ENCODE results near the gene RHOBTB3. TPM values are rescaled to one million over a fixed set of nuclear protein-coding genes. Genes with fewer than 3 reads are reported as not detected.

The RHOBTB3 gene
- total and polyA plus RNA-seq, 4 donors, result 10.5 to 59.8 (median 39.8) TPM

- 96% methylated on average over 7 of the region's 7 CpGs for WGBS
- DNase-seq (ENCODE audit: low spot score), result no peak
- no peaks in the 10 kb centered on the region for H3K27me3 ChIP-seq (ENCODE audit: control insufficient read depth in 4 of 4, insufficient read depth in 4 of 4, low read length in 3 of 4)
- TF ChIP-seq GABPA (IDR thresholded peaks at IDR 0.05 in 1 of 2, conservative IDR thresholded peaks at IDR 0.05 in 1 of 2) (no peak), RAD21 (IDR thresholded peaks at IDR 0.05) (no peak), ATF3 (IDR thresholded peaks at IDR 0.05) (no peak), TAF1 (conservative IDR thresholded peaks at IDR 0.05) (no peak), FOXA2 (IDR thresholded peaks at IDR 0.05) (no peak), NR2F2 (IDR thresholded peaks at IDR 0.05) (no peak), SP1 (IDR thresholded peaks at IDR 0.05) (no peak), JUND (IDR thresholded peaks at IDR 0.05) (no peak)
- TF ChIP-seq, protein P1, sequence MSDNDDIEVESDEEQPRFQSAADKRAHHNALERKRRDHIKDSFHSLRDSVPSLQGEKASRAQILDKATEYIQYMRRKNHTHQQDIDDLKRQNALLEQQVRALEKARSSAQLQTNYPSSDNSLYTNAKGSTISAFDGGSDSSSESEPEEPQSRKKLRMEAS (IDR thresholded peaks at IDR 0.05), result no peak
- TF ChIP-seq, protein P2, sequence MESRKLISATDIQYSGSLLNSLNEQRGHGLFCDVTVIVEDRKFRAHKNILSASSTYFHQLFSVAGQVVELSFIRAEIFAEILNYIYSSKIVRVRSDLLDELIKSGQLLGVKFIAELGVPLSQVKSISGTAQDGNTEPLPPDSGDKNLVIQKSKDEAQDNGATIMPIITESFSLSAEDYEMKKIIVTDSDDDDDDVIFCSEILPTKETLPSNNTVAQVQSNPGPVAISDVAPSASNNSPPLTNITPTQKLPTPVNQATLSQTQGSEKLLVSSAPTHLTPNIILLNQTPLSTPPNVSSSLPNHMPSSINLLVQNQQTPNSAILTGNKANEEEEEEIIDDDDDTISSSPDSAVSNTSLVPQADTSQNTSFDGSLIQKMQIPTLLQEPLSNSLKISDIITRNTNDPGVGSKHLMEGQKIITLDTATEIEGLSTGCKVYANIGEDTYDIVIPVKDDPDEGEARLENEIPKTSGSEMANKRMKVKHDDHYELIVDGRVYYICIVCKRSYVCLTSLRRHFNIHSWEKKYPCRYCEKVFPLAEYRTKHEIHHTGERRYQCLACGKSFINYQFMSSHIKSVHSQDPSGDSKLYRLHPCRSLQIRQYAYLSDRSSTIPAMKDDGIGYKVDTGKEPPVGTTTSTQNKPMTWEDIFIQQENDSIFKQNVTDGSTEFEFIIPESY (IDR thresholded peaks at IDR 0.05), result no peak
- TF ChIP-seq, protein P3, sequence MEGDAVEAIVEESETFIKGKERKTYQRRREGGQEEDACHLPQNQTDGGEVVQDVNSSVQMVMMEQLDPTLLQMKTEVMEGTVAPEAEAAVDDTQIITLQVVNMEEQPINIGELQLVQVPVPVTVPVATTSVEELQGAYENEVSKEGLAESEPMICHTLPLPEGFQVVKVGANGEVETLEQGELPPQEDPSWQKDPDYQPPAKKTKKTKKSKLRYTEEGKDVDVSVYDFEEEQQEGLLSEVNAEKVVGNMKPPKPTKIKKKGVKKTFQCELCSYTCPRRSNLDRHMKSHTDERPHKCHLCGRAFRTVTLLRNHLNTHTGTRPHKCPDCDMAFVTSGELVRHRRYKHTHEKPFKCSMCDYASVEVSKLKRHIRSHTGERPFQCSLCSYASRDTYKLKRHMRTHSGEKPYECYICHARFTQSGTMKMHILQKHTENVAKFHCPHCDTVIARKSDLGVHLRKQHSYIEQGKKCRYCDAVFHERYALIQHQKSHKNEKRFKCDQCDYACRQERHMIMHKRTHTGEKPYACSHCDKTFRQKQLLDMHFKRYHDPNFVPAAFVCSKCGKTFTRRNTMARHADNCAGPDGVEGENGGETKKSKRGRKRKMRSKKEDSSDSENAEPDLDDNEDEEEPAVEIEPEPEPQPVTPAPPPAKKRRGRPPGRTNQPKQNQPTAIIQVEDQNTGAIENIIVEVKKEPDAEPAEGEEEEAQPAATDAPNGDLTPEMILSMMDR (IDR thresholded peaks at IDR 0.05; ENCODE audit: low read depth, low read length, missing input control), result no peak
- TF ChIP-seq, protein P4, sequence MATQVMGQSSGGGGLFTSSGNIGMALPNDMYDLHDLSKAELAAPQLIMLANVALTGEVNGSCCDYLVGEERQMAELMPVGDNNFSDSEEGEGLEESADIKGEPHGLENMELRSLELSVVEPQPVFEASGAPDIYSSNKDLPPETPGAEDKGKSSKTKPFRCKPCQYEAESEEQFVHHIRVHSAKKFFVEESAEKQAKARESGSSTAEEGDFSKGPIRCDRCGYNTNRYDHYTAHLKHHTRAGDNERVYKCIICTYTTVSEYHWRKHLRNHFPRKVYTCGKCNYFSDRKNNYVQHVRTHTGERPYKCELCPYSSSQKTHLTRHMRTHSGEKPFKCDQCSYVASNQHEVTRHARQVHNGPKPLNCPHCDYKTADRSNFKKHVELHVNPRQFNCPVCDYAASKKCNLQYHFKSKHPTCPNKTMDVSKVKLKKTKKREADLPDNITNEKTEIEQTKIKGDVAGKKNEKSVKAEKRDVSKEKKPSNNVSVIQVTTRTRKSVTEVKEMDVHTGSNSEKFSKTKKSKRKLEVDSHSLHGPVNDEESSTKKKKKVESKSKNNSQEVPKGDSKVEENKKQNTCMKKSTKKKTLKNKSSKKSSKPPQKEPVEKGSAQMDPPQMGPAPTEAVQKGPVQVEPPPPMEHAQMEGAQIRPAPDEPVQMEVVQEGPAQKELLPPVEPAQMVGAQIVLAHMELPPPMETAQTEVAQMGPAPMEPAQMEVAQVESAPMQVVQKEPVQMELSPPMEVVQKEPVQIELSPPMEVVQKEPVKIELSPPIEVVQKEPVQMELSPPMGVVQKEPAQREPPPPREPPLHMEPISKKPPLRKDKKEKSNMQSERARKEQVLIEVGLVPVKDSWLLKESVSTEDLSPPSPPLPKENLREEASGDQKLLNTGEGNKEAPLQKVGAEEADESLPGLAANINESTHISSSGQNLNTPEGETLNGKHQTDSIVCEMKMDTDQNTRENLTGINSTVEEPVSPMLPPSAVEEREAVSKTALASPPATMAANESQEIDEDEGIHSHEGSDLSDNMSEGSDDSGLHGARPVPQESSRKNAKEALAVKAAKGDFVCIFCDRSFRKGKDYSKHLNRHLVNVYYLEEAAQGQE (IDR thresholded peaks at IDR 0.05), result no peak
- H3K9ac ChIP-seq (ENCODE audit: low read depth in 1 of 2, low read length in 2 of 2), result no peak overlapping the region
- no peak overlapping the region for H3K4me3 ChIP-seq (ENCODE audit: low read depth in 1 of 3, low read length in 3 of 3)
- no peaks in the 10 kb centered on the region for H3K36me3 ChIP-seq (ENCODE audit: control insufficient read depth in 4 of 4, insufficient read depth in 3 of 4, low read depth in 1 of 4, low read length in 3 of 4)
- no peak overlapping the region for H3K27ac ChIP-seq (ENCODE audit: low read depth in 1 of 2, low read length in 2 of 2)
- H3K9me3 ChIP-seq (ENCODE audit: control insufficient read depth in 4 of 4, low read length in 3 of 4), result no peaks in the 10 kb centered on the region
- peaks cover 10 to 54% (median 48%) of the 10 kb centered on the region in 4 donors for H3K4me1 ChIP-seq (ENCODE audit: control insufficient read depth in 4 of 4, insufficient read depth in 4 of 4, low read length in 3 of 4)
These were observed 75.6 kb downstream of the RHOBTB3 start for GRCh38 chr5:95806687-95807086.

GRCh38 chr5:95808013-95808685 lies 77.0 kb downstream of the RHOBTB3 start:
- Histone ChIP-seq H3K36me3 (ENCODE audit: control insufficient read depth in 4 of 4, insufficient read depth in 3 of 4, low read depth in 1 of 4, low read length in 3 of 4) (peaks cover 0 to under 1% (median 0%) of the 10 kb centered on the region in 4 donors), H3K4me1 (ENCODE audit: control insufficient read depth in 4 of 4, insufficient read depth in 4 of 4, low read length in 3 of 4) (peaks cover 7 to 45% (median 36%) of the 10 kb centered on the region in 4 donors), H3K27ac (ENCODE audit: low read depth in 1 of 2, low read length in 2 of 2) (peak overlapping the region in 1 of 2 donors; percentile 9), H3K4me3 (ENCODE audit: low read depth in 1 of 3, low read length in 3 of 3) (no peak overlapping the region), H3K27me3 (ENCODE audit: control insufficient read depth in 4 of 4, insufficient read depth in 4 of 4, low read length in 3 of 4) (no peaks in the 10 kb centered on the region), H3K9me3 (ENCODE audit: control insufficient read depth in 4 of 4, low read length in 3 of 4) (no peaks in the 10 kb centered on the region), H3K9ac (ENCODE audit: low read depth in 1 of 2, low read length in 2 of 2) (no peak overlapping the region)
- DNase-seq (ENCODE audit: low spot score), result no peak
- 80% methylated on average over 7 of the region's 7 CpGs for WGBS
- TF ChIP-seq RAD21 (IDR thresholded peaks at IDR 0.05) (no peak), HNF4G (IDR thresholded peaks at IDR 0.05) (no peak), SP1 (IDR thresholded peaks at IDR 0.05) (no peak), NR2F2 (IDR thresholded peaks at IDR 0.05) (no peak), JUND (IDR thresholded peaks at IDR 0.05) (no peak), HNF4A (conservative IDR thresholded peaks at IDR 0.05) (no peak)
- TF ChIP-seq, protein P3 (IDR thresholded peaks at IDR 0.05; ENCODE audit: low read depth, low read length, missing input control), result no peak
- TF ChIP-seq, protein P1 (IDR thresholded peaks at IDR 0.05), result no peak
